Measurements from ENCODE around the gene PLCL1.

PLCL1 gene

GRCh38 chr2:197949224-197949623 is 144.8 kb downstream of the PLCL1 start:
- no peak for DNase-seq
- Histone ChIP-seq H4K20me1 (ENCODE audit: insufficient read depth, low read length) (no peaks in the 10 kb centered on the region), H3K36me3 (replicated peaks; ENCODE audit: insufficient read depth, low read length) (no peaks in the 10 kb centered on the region), H3K27me3 (replicated peaks; ENCODE audit: insufficient read depth, low read length) (no peaks in the 10 kb centered on the region), H3K9me2 (replicated peaks; ENCODE audit: insufficient read depth, low read length) (no peaks in the 10 kb centered on the region), H3K4me3 (ENCODE audit: low read length) (no peak overlapping the region), H3K9ac (ENCODE audit: low read length) (no peak overlapping the region), H3K79me2 (ENCODE audit: low read length) (no peaks in the 10 kb centered on the region), H3K27ac (ENCODE audit: low read length) (no peak overlapping the region), H3K9me3 (replicated peaks; ENCODE audit: insufficient read depth, low read length) (no peaks in the 10 kb centered on the region), H3F3A (ENCODE audit: insufficient read depth, low read length) (peaks cover 5% of the 10 kb centered on the region; the same call in 1 of the 2 replicates), H3K4me1 (ENCODE audit: low read length) (peaks cover 11% of the 10 kb centered on the region), H3K4me2 (ENCODE audit: low read depth, low read length) (no peak overlapping the region), H2AFZ (ENCODE audit: low read length) (no peak overlapping the region)
- TF ChIP-seq CTCF (IDR thresholded peaks at IDR 0.05; ENCODE audit: low read length) = no peak
- TF ChIP-seq EZH2 (optimal IDR thresholded peaks at IDR 0.05; ENCODE audit: low read depth, low read length) = no peak
- TF ChIP-seq EZH2phosphoT487 (IDR thresholded peaks at IDR 0.05; ENCODE audit: low read length) = no peak

- no peaks in the 10 kb centered on the region for H3K27me3 ChIP-seq (replicated peaks; ENCODE audit: insufficient read depth, low read length)
- no peak overlapping the region for H2AFZ ChIP-seq (ENCODE audit: low read length)
- no peaks in the 10 kb centered on the region for H3K36me3 ChIP-seq (replicated peaks; ENCODE audit: insufficient read depth, low read length)
Measured at GRCh38 chr2:197950006-197950405, 145.6 kb downstream of the PLCL1 start.

GRCh38 chr2:197950724-197951123 is 146.3 kb downstream of the PLCL1 start:
- no peaks in the 10 kb centered on the region for H3K9me2 ChIP-seq (replicated peaks; ENCODE audit: insufficient read depth, low read length)
- no peaks in the 10 kb centered on the region for H3K9me3 ChIP-seq (replicated peaks; ENCODE audit: insufficient read depth, low read length)
- H3K27me3 ChIP-seq (replicated peaks; ENCODE audit: insufficient read depth, low read length) = no peaks in the 10 kb centered on the region
- no peaks in the 10 kb centered on the region for H3K36me3 ChIP-seq (replicated peaks; ENCODE audit: insufficient read depth, low read length)
- no peak overlapping the region for H2AFZ ChIP-seq (ENCODE audit: low read length)
- no peaks in the 10 kb centered on the region for H3K79me2 ChIP-seq (ENCODE audit: low read length)
- no peak overlapping the region for H3K4me3 ChIP-seq (ENCODE audit: low read length)
- H3K27ac ChIP-seq (ENCODE audit: low read length) = no peak overlapping the region
- no peak overlapping the region for H3K4me2 ChIP-seq (ENCODE audit: low read depth, low read length)
- no peaks in the 10 kb centered on the region for H3K4me1 ChIP-seq (ENCODE audit: low read length)
- H4K20me1 ChIP-seq (ENCODE audit: insufficient read depth, low read length) = no peaks in the 10 kb centered on the region
- TF ChIP-seq EZH2phosphoT487 (IDR thresholded peaks at IDR 0.05; ENCODE audit: low read length) = no peak
- no peak for TF ChIP-seq EZH2 (optimal IDR thresholded peaks at IDR 0.05; ENCODE audit: low read depth, low read length)
- no peak for TF ChIP-seq CTCF (IDR thresholded peaks at IDR 0.05; ENCODE audit: low read length)
- no peaks in the 10 kb centered on the region for H3F3A ChIP-seq (ENCODE audit: insufficient read depth, low read length)
- DNase-seq = no peak
- no peak overlapping the region for H3K9ac ChIP-seq (ENCODE audit: low read length)

More at GRCh38 chr2:197950006-197950405, 145.6 kb downstream of the PLCL1 start:
- Histone ChIP-seq H3K4me1 (ENCODE audit: low read length) (peaks cover 4% of the 10 kb centered on the region), H3K27ac (ENCODE audit: low read length) (no peak overlapping the region), H4K20me1 (ENCODE audit: insufficient read depth, low read length) (no peaks in the 10 kb centered on the region), H3K9ac (ENCODE audit: low read length) (no peak overlapping the region), H3K79me2 (ENCODE audit: low read length) (no peaks in the 10 kb centered on the region), H3K9me2 (replicated peaks; ENCODE audit: insufficient read depth, low read length) (no peaks in the 10 kb centered on the region), H3K4me3 (ENCODE audit: low read length) (no peak overlapping the region), H3K4me2 (ENCODE audit: low read depth, low read length) (no peak overlapping the region), H3F3A (ENCODE audit: insufficient read depth, low read length) (no peaks in the 10 kb centered on the region), H3K9me3 (replicated peaks; ENCODE audit: insufficient read depth, low read length) (no peaks in the 10 kb centered on the region)
- no peak for TF ChIP-seq EZH2 (optimal IDR thresholded peaks at IDR 0.05; ENCODE audit: low read depth, low read length)
- TF ChIP-seq EZH2phosphoT487 (IDR thresholded peaks at IDR 0.05; ENCODE audit: low read length) = no peak
- no peak for TF ChIP-seq CTCF (IDR thresholded peaks at IDR 0.05; ENCODE audit: low read length)
- no peak for DNase-seq
